ENCODE data around the gene ZNF202. TPM values are rescaled to one million over a fixed set of nuclear protein-coding genes. Genes with fewer than 3 reads are reported as not detected.

ZNF202 gene
- total RNA-seq, 4 donors from 2014 or later = 6.8 to 9.2 (median 8.3) TPM

DNA sequence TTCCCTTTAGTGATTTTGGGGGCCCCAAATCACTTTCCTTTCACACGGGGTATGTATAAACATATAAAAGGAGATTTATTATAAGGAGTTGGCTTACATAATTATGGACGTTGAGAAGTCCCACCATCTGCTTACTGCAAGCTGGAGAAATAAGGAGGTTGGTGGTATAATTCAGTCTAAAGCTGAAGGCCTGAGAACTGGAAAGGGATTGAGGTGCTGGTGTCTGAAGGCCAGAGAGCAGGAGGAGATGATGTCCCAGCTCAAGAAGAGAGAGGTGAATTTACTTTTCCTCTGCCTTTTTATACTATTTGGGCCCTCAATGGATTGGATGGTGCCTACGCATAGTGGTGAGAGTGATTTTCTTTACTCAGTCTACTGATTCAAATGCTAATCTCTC is 1.3 kb upstream of the ZNF202 start:
- Histone ChIP-seq H3K9me3 (no peaks in the 10 kb centered on the region), H3K27ac (no peak overlapping the region), H3K36me3 (no peaks in the 10 kb centered on the region), H3K4me1 (peaks cover 23% of the 10 kb centered on the region), H3K4me3 (no peak overlapping the region), H3K27me3 (no peaks in the 10 kb centered on the region)
- TF ChIP-seq POLR2A (IDR thresholded peaks at IDR 0.05) (no peak), POLR2AphosphoS5 (IDR thresholded peaks at IDR 0.05) (no peak), EP300 (IDR thresholded peaks at IDR 0.05) (no peak)
- TF ChIP-seq, protein P1, sequence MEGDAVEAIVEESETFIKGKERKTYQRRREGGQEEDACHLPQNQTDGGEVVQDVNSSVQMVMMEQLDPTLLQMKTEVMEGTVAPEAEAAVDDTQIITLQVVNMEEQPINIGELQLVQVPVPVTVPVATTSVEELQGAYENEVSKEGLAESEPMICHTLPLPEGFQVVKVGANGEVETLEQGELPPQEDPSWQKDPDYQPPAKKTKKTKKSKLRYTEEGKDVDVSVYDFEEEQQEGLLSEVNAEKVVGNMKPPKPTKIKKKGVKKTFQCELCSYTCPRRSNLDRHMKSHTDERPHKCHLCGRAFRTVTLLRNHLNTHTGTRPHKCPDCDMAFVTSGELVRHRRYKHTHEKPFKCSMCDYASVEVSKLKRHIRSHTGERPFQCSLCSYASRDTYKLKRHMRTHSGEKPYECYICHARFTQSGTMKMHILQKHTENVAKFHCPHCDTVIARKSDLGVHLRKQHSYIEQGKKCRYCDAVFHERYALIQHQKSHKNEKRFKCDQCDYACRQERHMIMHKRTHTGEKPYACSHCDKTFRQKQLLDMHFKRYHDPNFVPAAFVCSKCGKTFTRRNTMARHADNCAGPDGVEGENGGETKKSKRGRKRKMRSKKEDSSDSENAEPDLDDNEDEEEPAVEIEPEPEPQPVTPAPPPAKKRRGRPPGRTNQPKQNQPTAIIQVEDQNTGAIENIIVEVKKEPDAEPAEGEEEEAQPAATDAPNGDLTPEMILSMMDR (IDR thresholded peaks at IDR 0.05) = no peak
- no peak for DNase-seq (ENCODE audit: low spot score in 2 of 2)
- 51% methylated on average over 3 of the region's 3 CpGs for WGBS

DNA sequence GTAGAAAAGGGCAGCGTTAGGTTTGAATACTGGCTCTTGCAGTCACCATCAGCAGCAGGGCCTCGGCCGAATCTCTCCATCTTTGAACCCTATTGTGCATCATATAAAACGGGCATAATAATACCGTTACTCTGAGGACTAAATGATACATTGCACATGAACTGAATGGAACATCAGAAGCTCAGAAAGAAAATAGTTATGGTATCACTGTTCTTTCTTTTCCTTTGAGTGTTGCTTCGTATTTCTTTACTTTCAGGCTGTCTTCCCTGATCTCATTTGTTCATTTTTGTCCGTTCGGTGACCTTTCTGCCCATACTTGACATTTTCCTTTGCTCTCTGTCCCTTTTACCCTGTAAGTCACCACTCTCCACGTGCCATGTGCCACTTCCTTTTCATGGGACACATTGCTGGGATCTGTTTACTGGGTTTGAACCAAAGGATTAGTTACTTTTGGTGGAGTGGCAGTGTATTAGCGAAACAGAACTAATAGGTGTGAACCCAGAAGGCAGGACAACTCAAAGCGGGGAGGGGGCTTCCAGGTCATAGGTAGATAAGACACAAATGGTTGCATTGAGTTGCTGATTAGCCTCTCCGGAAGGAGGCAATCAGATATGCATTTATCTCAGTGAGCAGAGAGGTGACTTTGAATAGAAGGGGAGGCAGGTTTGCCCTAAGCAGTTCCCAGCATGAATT is 717 bp upstream of the ZNF202 start:
- H3K27ac ChIP-seq = no peak overlapping the region
- no peaks in the 10 kb centered on the region for H3K27me3 ChIP-seq
- H3K4me3 ChIP-seq = peak overlapping the region; percentile 90
- TF ChIP-seq EP300 (IDR thresholded peaks at IDR 0.05) (no peak), POLR2AphosphoS5 (IDR thresholded peaks at IDR 0.05) (no peak), POLR2A (IDR thresholded peaks at IDR 0.05) (no peak)
- TF ChIP-seq, protein P1 (IDR thresholded peaks at IDR 0.05) = no peak
- 28% methylated on average over 12 of the region's 12 CpGs for WGBS
- DNase-seq (ENCODE audit: low spot score in 2 of 2) = no peak
- H3K36me3 ChIP-seq = no peaks in the 10 kb centered on the region
- H3K9me3 ChIP-seq = no peaks in the 10 kb centered on the region
- H3K4me1 ChIP-seq = peaks cover 23% of the 10 kb centered on the region

DNA sequence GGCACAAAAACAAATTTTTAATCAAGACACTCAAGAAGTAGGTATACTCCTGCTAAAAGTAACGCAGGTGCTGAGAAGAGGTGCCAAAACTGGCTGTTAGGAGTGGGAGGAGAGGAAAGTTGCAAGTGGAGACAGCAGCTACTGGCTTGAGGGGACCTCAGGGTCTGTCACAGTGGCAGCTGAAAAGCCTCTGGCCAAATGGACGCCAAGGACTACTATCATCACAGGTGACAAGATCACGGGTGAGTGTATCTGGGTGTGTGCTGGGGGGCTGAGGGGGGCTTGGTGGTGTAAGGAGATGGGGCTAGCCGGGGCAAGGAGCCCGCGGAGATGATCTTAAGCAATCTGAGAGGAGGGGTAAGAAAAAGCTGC is 687 bp downstream of the ZNF202 start:
- H3K27me3 ChIP-seq = no peaks in the 10 kb centered on the region
- no peak for DNase-seq (ENCODE audit: low spot score in 2 of 2)
- WGBS = 0% methylated on average over 6 of the region's 6 CpGs
- peaks cover 23% of the 10 kb centered on the region for H3K4me1 ChIP-seq
- peak overlapping the region; percentile 87 for H3K27ac ChIP-seq
- no peaks in the 10 kb centered on the region for H3K9me3 ChIP-seq
- H3K36me3 ChIP-seq = peaks cover 2% of the 10 kb centered on the region
- TF ChIP-seq, protein P1 (IDR thresholded peaks at IDR 0.05) = no peak
- TF ChIP-seq EP300 (IDR thresholded peaks at IDR 0.05) (no peak), POLR2AphosphoS5 (IDR thresholded peaks at IDR 0.05) (no peak), POLR2A (IDR thresholded peaks at IDR 0.05) (no peak)
- H3K4me3 ChIP-seq = peak overlapping the region; percentile 90

DNA sequence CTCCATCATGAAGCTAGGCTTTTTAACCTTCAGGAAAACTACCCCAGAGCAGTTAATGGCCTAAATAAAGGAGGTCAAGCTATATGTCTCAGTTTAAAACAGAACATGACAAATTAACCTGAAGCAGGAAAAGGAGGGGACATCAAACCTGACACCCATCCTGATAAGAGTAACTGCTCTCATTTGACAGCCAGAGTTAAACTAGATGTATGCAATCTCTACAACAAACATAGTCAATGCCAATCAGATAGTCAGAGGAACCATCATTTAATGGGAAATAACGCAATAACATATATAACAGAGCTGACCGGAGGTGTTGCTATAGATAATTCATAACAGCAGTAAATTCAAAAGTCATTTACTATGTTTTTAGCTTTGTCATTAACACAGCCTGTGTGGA is 3.1 kb downstream of the ZNF202 start:
- TF ChIP-seq POLR2AphosphoS5 (IDR thresholded peaks at IDR 0.05) = no peak
- TF ChIP-seq EP300 (IDR thresholded peaks at IDR 0.05) = no peak
- TF ChIP-seq POLR2A (IDR thresholded peaks at IDR 0.05) = no peak
- TF ChIP-seq, protein P1 (IDR thresholded peaks at IDR 0.05) = no peak
- H3K4me3 ChIP-seq = no peak overlapping the region
- H3K27me3 ChIP-seq = no peaks in the 10 kb centered on the region
- no peaks in the 10 kb centered on the region for H3K9me3 ChIP-seq
- H3K36me3 ChIP-seq = peaks cover 21% of the 10 kb centered on the region
- H3K27ac ChIP-seq = no peak overlapping the region
- no peak for DNase-seq (ENCODE audit: low spot score in 2 of 2)
- H3K4me1 ChIP-seq = peaks cover 23% of the 10 kb centered on the region
- WGBS = 87% methylated on average over 2 of the region's 2 CpGs

DNA sequence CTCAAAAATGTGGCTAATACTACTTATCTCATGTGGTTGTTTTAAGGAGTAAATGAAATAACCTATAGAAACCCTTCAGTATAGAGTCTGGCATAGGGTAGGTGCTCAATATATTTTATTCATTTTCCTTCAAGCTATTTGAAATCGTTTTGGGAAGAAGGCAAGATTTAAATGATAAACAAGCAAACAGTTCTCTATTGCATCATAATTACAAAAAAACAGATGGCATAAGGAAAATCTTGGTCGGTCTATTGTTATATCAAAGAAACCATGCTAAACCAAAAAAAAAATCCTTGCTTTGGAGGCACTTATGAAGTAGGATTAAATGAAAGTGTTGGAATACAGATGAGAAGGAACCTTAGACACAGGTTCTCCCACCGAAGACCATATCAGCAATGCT is 4.7 kb downstream of the ZNF202 start:
- Histone ChIP-seq H3K27ac (no peak overlapping the region), H3K27me3 (no peaks in the 10 kb centered on the region), H3K4me1 (peaks cover 14% of the 10 kb centered on the region), H3K36me3 (peaks cover 21% of the 10 kb centered on the region), H3K9me3 (no peaks in the 10 kb centered on the region), H3K4me3 (no peak overlapping the region)
- no peak for DNase-seq (ENCODE audit: low spot score in 2 of 2)
- no peak for TF ChIP-seq EP300 (IDR thresholded peaks at IDR 0.05)
- TF ChIP-seq POLR2AphosphoS5 (IDR thresholded peaks at IDR 0.05) = no peak
- TF ChIP-seq, protein P1 (IDR thresholded peaks at IDR 0.05) = no peak
- no peak for TF ChIP-seq POLR2A (IDR thresholded peaks at IDR 0.05)
- WGBS = 73% methylated on average over 3 of the region's 3 CpGs
